HG02571 (cell line): ENCODE results near the gene TRIML2.

Source experiments
- ATAC-seq: cut with Tn5 transposase; IDR thresholded peaks from one replicate; pipeline ENCODE4 v1.9.1; 2021; ENCODE audit warnings: mild to moderate bottlenecking, moderate library complexity; ENCODE audit not compliant: unreplicated experiment

The TRIML2 gene, protein sequence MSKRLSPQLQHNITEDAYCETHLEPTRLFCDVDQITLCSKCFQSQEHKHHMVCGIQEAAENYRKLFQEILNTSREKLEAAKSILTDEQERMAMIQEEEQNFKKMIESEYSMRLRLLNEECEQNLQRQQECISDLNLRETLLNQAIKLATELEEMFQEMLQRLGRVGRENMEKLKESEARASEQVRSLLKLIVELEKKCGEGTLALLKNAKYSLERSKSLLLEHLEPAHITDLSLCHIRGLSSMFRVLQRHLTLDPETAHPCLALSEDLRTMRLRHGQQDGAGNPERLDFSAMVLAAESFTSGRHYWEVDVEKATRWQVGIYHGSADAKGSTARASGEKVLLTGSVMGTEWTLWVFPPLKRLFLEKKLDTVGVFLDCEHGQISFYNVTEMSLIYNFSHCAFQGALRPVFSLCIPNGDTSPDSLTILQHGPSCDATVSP

DNA sequence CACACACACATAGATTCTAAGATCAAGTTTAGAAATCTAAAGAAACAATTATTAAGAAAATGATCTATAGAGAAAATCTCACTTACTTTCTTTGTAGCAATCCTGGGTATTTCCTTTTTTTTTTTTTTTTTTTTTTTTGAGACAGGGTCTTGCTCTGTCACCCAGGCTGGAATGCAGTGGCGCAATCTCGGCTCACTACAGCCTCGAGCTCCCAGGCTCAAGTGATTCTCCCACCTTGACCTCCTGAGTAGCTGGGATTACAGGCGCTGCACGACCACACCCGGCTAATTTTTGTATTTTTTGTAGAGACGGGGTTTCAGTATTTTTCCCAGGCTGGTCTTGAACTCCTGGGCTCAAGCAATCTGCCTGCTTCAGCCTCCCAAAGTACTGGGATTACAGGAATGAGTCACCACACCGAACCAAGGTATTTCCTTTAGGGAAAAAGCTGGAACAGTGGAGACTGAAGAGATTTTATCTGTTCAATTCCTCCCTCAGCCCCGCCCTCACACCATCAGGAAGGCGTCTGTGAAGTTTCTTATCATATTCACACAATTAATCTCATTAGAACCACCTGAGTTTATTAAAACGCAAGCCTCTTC, at the start of gene TRIML2:
TSS of gene TRIML2 (minus strand) at position 447 of the 599 bp plus-strand sequence. CDS start 4,235 bp downstream, outside the sequence.
- ATAC-seq = no peak

DNA sequence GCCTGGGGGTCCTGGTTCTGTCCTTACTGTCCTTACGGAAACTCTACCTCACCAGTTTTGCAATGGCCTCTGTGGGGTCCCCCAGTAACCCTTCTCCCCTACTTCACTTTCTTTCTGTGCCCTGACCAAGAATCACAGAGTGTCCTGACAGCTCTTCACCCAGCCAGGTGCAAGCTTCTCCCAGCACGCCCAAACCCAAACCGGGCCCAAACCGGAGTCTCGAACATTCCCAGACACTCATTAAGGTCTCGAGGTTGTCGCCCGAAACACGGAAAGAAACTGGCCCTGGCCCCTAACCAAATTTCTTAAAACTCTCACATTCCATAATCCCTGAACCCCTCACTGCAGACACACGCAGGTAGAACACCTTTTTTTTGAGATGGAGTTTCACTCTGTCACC, 48.9 kb upstream of the TRIML2 start:
- ATAC-seq = no peak

DNA sequence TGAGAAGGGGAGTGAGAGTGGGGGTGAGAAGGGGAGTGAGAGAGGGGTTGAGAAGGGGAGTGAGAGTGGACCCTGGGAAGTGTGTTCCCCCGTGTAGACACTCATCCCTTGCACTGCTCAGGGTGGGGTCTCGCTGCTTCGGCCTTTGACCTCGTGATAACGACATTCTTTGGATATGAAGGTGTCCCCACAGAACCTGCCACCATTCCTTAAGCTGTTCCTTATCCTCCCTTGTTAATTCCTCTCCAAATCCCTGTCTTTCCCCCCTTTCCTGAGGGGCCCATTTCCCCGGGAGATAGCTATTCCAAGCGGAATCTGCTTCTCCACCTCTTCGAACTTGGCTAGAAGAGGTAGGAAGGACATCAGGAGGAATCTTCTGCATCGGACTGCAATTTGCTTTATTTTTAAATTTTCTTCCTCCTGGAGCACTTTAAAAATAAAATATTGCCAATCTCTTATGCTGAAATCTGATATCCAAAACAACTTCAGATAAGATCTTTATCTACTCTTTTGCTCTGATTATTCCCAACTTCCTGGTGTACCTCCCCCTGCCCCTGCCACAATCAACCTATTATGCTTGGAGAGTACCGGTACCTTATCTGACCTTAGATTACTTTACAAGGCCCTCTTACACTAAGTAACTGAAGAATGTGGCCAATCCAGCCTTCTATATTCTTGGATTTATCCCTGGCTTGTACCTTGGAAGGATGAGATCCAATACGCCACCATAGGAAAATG, 45.4 kb upstream of the TRIML2 start:
- no peak for ATAC-seq

DNA sequence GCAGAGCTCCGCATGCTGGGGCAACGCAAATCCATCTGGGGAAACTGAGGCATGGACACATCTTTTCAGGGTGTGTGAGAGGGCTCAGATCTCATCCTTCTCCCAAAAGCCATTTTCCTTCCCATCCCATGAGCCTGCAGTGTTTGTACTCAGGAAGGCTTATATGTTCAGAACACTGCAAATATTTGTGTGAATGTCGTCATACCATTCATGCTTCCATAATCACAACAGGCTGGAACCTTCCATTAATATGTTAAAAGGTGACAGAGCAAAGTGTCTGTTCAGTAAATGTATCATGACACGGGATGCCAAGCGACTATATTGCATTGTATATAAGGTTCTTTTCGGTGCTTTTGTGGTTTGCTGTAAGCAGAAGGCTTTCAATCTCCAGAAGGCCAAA, 38.4 kb upstream of the TRIML2 start:
- ATAC-seq = no peak

DNA sequence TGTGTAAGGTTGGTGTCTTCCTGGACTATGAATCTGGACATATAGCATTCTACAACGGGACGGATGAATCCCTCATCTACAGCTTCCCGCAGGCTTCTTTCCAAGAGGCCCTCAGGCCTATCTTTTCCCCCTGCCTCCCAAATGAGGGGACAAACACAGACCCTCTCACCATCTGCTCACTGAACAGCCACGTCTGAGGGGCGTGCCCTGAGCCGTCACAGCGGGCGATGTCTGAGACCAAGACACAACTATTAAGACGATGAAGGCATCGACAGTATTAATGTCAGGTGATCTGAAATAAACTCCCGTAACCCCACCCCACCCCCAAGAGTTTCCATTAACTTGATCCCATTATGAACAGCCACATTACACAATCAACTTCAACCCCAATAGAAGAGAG, 37.8 kb upstream of the TRIML2 start:
- no peak for ATAC-seq

DNA sequence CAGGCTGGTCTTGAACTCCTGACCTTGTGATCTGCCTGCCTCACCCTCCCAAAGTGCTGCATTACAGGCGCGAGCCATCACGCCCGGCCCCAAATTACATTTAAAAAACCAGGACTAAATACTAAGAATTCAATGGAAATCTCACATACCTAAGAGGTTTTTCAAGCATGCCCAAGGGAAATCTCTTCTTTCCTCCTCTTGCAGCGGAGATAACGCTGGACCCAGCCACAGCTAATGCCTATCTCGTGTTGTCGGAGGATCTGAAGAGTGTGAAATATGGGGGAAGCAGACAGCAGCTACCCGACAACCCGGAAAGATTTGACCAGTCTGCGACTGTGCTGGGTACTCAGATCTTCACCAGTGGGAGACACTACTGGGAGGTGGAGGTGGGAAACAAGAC, 37.2 kb upstream of the TRIML2 start:
- ATAC-seq = no peak

DNA sequence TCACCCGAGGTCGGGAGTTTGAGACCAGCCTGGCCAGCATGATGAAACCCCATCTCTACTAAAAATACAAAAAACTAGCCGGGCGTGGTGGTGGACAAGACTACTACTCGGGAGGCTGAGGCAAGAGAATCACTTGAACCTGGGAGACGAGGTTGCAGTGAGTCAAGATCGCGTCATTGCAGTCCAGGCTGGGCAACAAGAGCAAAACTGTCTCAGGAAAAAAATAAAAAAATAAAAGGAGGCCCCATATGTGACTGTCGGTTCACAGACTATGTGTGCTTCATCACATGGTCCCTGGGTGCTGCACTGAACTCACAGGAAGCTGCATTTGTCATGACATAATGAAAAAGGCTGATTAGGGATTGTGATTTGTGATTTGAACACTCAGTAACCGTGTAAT, 36.2 kb upstream of the TRIML2 start:
- ATAC-seq = no peak

DNA sequence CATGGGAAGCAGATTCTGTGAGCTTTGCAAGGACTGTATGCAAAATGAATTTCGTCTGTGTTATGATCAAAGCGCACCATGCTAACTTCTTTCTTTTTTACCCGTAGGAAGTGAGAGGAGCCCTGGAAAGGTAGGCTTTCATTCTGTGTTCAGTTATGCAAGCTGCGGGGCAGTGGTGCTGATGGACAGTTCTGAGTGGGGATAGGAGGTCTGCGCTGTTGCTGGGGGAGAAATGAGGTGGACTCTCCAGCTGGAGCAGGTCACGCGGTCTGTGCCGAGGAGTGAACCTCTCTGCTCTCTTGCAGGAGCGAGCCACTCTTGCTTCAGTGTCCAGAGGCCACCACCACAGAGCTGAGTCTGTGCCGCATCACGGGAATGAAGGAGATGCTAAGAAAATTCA, 34.3 kb upstream of the TRIML2 start:
- no peak for ATAC-seq

DNA sequence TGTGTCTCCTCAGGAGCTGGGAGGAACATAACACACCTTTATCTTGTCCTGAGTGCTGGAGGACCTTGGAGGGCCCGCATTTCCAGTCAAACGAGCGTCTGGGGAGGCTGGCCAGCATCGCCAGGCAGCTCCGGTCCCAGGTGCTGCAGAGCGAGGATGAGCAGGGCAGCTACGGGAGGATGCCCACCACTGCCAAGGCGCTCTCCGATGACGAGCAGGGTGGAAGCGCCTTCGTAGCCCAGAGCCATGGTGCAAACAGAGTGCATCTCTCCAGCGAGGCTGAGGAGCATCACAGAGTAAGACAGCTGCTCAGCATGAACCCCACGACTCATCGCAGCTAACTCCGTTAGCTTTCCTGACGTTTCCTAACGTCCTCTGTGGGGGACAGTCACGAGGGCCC, 30.3 kb upstream of the TRIML2 start:
- no peak for ATAC-seq

DNA sequence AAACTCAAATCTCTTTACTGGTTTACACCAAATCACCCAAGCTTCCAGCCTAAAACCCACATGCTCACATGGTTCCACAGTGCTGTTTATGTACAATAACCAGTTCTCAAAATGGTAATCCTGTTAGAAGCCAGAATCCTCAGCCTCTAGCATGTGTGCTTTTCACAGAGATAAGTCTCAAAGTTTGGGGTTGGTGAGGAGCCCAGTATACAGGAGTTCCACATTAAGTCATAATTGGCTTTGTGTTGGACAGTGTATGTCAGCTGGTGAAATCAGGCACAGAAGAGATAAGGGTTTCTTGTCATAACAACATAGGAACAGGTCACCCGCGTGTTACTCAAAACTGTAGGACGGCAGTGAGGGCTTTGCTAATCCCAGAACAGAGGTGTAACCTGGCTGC, 29.7 kb upstream of the TRIML2 start, which contains the start of gene TRIML1:
TSS of gene TRIML1 (plus strand) at position 301 of the 400 bp plus-strand sequence. CDS start 118 bp downstream, outside the sequence.
- ATAC-seq = no peak

DNA sequence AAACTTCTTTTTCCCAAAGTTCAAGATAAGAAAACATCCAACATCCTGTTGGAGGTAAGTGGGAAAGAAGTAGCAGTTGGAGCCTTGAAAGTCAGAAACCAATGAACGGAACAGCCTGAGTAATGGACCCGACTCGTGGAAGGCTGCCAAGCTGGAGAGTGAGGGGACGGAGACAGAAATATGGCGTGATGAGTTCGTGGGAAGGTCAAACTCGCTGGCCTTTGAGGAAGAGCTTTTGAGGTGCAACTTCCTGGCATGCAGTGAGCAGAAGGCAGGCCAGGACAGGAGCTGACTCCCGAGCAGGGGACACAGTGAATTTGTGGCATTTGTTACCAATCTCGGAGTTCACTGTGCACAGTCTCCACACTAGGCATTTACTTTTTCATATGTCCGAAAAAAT, 28.8 kb upstream of the TRIML2 start:
- no peak for ATAC-seq

DNA sequence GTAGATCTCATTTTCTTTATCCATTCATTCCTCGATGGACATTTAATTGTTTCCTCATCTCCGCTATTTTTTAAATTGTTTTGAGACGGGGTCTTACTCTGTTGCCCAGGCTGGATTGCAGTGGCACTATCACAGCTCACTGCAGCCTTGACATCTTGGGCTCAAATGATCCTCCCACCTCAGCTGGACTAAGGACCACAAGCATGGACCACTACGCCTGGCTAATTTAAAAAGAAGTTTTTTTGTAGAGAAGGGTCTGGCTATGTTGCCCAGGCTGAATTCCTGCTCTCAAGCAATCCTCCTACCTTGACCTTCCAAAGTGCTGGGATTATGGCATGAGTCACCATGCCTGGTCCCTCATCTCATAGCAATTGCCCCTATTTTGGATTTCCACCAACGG, 22.8 kb upstream of the TRIML2 start:
- no peak for ATAC-seq

DNA sequence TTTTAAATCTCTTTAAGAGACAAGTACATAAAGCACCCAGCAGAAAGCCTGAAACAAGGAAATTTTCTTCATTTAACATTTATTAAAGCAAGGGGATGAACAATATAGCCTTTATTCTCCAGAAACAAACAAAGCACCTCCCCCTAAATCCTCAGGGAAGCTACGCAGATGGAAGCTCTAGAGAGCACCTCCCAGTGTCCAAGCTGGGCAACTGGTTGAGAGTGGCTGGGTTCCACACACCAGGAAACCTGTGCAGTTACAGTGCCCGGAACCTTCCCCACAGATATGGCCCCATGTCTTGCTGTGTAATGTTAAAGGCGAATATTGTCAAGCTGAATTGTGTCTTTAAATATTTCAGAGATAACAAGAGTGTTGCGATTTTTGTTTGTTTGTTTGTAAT, 21.0 kb upstream of the TRIML2 start:
- ATAC-seq = no peak

DNA sequence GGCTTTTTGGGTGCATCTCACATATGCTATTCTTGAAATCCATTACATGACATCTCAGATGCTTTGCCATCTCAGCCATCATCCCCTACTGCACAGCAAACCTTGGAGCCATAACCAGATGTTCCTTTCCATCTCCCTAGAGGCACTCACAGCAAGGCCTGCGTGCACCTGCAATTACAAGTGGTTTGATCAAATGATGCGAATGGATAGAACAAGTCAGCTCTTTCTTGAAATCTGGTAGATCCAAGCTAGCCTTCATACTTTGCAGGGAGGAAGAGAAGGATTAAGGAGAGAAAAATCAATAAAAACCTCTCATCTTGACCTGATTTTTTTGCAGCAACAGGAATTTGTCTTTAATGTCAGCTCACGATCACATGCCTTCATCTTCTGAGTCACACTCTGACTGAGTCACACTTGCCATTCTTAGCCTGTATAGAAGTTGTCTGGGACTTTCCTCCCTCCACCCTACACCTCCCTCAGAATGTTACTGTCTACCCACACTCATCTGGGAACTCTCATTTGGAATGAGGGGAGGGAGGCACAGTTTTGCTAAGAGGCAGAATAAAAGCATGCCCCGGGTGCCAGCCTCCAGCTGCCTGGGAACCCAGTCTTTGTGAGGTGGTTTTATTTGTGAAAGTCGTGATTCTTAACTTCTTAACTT, 17.9 kb upstream of the TRIML2 start:
- no peak for ATAC-seq

DNA sequence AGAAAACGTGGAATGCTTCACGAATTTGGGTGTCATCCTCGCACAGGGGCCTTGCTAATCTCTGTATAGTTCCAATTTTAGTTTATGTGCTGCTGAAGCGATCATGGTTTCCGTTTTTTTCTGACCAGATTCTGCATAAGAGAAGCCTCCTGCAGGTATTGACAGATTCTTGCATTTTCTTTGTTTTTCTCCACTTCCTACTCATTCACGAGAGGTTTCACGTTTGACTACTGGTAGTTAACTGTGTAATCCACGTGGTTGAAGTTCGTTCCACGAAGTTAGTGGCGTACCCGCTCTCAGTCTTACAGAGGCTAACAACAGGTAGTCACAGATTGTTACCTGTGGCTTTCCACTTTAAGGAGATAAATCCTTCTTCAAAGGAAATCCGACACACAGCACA, 12.1 kb upstream of the TRIML2 start:
- no peak for ATAC-seq

DNA sequence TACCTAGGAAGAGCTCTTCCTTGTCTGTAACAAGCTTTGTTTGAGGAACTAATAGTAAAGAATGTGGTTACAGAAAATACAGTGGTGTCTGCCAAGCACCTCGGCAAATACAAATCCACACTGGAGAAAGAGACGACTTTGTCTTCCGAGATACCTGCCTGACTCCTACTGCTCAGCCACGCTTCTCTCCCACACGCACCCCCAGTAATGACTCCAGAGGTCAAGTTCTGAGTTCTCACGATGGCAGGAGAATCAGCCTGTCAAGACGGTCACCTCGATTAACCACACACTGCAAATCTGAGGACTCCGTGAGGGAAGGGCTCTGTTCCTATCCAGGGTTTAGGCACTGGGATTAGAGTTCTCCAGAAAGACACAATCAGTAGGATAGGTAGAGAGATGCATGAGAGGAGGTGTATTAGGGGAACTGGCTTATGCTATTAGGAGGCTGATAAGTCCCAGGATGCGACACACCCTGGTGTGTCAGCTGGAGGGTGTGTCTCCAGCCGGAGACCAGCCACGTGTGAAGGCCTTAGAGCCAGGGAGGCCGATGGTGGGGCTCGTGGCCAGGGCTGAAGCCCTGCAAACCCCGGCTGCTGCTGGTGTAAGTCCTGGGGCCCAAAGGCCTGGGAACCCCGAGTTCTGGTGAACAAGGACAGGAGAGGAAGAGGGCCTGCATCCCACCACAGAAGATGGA, 8.4 kb upstream of the TRIML2 start:
- ATAC-seq = no peak

DNA sequence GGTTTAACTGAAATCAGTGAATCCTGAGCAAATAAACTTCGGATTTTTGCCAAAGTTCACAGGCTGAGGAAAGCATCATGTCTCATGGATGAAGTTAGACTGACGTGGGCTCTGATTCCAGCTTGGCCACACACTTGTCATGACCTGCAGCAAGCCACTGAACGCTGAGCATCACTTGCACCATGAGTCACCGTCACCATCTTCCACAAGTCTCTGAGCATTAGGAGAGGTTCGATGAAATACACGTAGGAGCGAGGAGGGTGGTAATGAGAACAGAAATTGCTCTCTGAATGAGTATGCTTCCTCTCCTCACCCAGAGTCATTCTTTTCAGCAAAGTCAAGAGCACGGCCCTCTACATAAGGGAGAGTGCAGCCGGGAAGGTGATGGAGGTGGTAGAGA, 3.8 kb upstream of the TRIML2 start:
- ATAC-seq = no peak

DNA sequence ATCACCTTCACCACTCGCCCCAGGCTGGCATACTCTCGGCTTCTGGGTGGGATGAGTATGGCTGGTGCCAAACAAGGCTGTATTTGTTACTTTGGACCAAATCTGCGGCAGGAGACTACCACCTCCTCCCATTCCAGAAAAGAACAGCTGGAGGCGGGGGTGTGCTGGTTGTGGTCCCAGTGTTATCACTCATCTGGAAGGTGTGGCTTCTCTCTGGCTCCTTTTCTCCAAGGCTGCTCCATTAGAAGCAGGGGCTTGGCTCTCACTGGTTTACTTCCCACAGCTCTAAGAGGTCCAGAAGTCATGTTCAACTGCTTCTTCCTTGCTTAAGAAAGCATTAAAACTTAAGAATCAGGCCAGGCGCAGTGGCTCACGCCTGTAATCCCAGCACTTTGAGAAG, 2.6 kb upstream of the TRIML2 start:
- ATAC-seq = no peak

DNA sequence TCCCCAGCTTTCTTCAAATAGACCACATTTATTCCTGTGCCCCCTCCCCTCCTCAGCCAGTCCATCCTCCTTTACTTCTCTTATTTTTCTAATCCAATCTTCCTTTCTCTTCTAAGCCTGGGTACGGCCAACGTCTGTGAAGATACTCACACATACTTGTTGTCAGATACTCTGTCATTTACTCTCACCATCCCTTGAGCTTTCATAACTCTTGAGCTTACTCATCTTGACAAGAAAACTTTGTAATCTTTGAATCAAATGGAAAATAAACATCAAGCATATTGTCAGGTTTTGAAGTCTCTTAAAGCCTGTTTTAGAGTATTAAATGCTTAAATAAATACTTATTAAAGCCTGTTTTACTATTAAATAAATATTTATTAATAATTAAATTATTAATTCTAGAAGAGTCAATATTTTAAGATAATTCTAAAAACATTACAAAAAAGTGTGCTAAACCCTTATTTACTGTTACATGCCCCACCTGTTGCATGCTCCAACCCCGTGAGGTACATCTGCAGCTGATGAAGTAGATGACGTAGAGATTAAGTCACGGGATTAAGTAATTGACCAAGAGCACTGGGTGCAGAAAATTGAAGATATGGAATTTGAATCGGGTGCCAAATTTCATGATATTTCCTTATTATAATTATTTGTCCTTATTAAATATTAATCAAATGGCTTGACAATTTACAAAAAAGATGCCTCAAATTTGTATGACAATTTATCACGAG, 1.5 kb upstream of the TRIML2 start:
- no peak for ATAC-seq

DNA sequence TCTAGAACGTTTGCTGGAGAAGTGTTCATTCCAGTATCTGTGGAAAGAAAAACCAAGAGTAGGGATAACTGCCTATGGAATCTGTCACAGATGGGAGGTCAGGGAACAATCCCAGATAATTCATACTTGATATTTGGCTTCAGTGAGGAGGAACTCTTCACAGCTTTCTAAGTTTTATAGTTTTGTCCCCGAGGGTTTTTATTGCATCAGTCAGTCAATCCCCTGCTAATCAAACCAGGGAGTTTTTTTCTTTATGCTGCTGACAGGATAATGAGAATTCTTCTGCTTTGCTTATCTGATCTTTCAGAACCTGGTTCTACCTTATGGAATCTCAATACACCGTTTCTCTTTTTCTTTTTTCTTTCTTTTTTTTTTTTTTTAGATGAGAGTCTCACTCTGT, 633 bp upstream of the TRIML2 start:
- no peak for ATAC-seq
